ENCODE results near the gene SNX10. TPM values are rescaled to one million over a fixed set of nuclear protein-coding genes. Genes with fewer than 3 reads are reported as not detected.
"Not testable (repeated sequence)": the region's sequence is repeated elsewhere in the genome, so short reads cannot be mapped to it uniquely, and the experiment has no call there.

SNX10 gene
- total RNA-seq, 2 experiments from 2014 or later = 43.1 to 44.1 TPM

- CTCF ChIA-PET = interaction anchor here (0.8 to 1.3 kb wide), 4 partner anchors 12 to 388 kb away, joined by 3 to 5 read pairs (median 3); no protein-coding TSS in a partner anchor
- POLR2A ChIA-PET = interaction anchor here (0.9 kb wide), 1 partner anchor 13 kb away, joined by 3 read pairs; no protein-coding TSS in a partner anchor
- no peak overlapping the region for H3K4me3 Mint-ChIP-seq
- H3K27me3 Mint-ChIP-seq = peaks cover 3% of the 10 kb centered on the region
- peak overlapping the region; percentile 20 for H3K27ac Mint-ChIP-seq
- H3K9me3 Mint-ChIP-seq = no peaks in the 10 kb centered on the region
- intact Hi-C loops (cut with micrococcal nuclease) = no loop called here
- DNase-seq = no peak
- no peaks in the 10 kb centered on the region for H3K36me3 Mint-ChIP-seq
- H3K4me1 Mint-ChIP-seq (ENCODE audit: low read depth) = peaks cover 24% of the 10 kb centered on the region
Measured at GRCh38 chr7:26280723-26281122, 10.9 kb upstream of the SNX10 start.

DNA sequence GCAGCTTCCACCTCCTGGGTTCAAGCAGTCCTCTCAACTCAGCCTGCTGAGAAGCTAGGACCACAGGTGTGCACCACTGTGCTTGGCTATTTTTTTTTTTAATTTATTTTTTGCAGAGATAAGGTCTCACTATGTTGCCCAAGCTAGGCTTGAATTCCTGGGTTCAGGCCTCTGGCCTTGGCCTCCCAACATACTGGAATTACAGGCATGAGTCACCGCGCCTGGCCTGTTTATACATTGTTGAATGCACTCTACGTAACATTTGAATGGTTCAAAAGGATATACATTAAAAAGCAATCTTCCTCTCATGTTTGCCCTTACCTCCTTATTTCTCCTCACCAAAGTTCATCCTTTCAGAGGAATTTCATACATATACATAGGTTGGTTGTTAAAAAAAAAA lies 7.2 kb upstream of the SNX10 start:
- peaks cover 15% of the 10 kb centered on the region for H3K4me1 Mint-ChIP-seq (ENCODE audit: low read depth)
- ChIA-PET CTCF (interaction anchor here (0.7 to 2.1 kb wide), 10 partner anchors 64 to 1997 kb away, joined by 3 to 11 read pairs (median 4); no protein-coding TSS in a partner anchor), POLR2A (interaction anchor here (1.1 kb wide), 1 partner anchor 10 kb away, joined by 3 read pairs; no protein-coding TSS in a partner anchor)
- no peak overlapping the region for H3K4me3 Mint-ChIP-seq
- no peaks in the 10 kb centered on the region for H3K36me3 Mint-ChIP-seq
- no peaks in the 10 kb centered on the region for H3K9me3 Mint-ChIP-seq
- intact Hi-C loops (cut with micrococcal nuclease) = loop anchor here (2.0 kb wide), 1 partner anchor 392 kb away; no protein-coding TSS in a partner anchor
- DNase-seq = no peak
- H3K27me3 Mint-ChIP-seq = no peaks in the 10 kb centered on the region
- no peak overlapping the region for H3K27ac Mint-ChIP-seq

DNA sequence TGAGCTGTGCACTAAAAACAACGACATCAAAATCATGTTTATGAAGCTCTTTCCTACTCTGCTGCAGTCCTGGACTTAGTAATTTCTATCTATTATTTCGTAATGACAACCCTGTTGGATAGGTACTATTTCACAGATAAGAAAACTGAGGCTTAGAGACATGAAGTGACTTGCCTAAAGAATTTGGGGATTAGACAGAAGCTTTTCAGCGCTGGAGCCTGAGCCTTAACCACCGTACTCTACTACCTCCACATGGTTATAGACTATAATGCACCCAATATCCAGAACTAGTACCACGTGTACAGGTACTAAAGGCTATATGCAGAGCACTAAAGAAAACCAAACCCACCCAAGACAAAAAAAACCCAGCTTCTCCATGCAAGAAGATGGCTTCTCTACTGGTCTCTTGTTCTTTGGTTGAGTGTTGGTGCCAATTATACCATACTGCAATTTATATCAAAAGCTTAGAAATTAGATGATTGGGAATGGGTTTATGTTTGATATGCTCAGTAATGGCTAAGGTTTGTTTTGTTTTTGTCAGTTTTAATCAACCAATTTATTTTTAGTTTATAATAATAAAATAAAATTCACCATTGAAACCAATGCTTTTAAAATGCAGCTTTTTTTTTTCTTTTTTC lies 6.5 kb upstream of the SNX10 start:
- POLR2A ChIA-PET = interaction anchor here (0.8 to 1.1 kb wide), 3 partner anchors 9 to 218 kb away, joined by 3 read pairs; partner anchors contain the start of gene CBX3
- intact Hi-C loops (cut with micrococcal nuclease) = loop anchor here (1.0 to 2.0 kb wide), 2 partner anchors 194 to 392 kb away; no protein-coding TSS in a partner anchor
- H3K4me1 Mint-ChIP-seq (ENCODE audit: low read depth) = peaks cover 10% of the 10 kb centered on the region
- H3K4me3 Mint-ChIP-seq = no peak overlapping the region
- no peaks in the 10 kb centered on the region for H3K9me3 Mint-ChIP-seq
- CTCF ChIA-PET = interaction anchor here (0.6 to 2.1 kb wide), 14 partner anchors 63 to 1998 kb away, joined by 3 to 11 read pairs (median 4); partner anchors contain the start of gene NFE2L3
- no peaks in the 10 kb centered on the region for H3K27me3 Mint-ChIP-seq
- H3K27ac Mint-ChIP-seq = no peak overlapping the region
- no peaks in the 10 kb centered on the region for H3K36me3 Mint-ChIP-seq
- DNase-seq = peak; percentile 25

GRCh38 chr7:26286157-26286556 lies 5.5 kb upstream of the SNX10 start:
- Mint-ChIP-seq H3K27me3 (no peaks in the 10 kb centered on the region), H3K36me3 (no peaks in the 10 kb centered on the region), H3K4me1 (ENCODE audit: low read depth) (no peaks in the 10 kb centered on the region), H3K9me3 (no peaks in the 10 kb centered on the region), H3K4me3 (no peak overlapping the region), H3K27ac (no peak overlapping the region)
- POLR2A ChIA-PET = no interaction called here
- no peak for DNase-seq
- CTCF ChIA-PET = interaction anchor here (0.9 to 2.1 kb wide), 2 partner anchors 196 to 389 kb away, joined by 3 to 8 read pairs; no protein-coding TSS in a partner anchor
- intact Hi-C loops (cut with micrococcal nuclease) = no loop called here

DNA sequence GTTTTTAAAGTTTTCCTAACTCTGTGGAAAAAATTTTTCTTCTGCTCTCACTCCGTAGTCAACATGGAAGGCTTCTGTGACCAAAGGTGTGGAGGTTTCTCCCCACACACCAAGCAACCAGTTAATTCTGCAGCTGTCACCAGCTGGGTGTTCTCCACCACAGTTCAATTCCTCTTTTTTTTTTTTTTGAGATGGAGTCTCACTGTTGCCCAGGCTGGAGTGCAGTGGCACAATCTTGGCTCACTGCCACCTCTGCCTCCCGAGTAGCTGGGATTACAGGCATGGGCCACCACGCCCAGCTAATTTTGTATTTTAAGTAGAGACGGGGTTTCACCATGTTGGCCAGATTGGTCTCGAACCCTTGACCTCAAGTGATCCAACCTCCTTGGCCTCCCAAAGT lies 3.5 kb upstream of the SNX10 start:
- CTCF ChIA-PET = interaction anchor here (1.0 to 1.3 kb wide), 3 partner anchors 111 to 197 kb away, joined by 3 to 4 read pairs (median 4); no protein-coding TSS in a partner anchor
- intact Hi-C loops (cut with micrococcal nuclease); H3K4me1 Mint-ChIP-seq (ENCODE audit: low read depth); H3K36me3 Mint-ChIP-seq; H3K4me3 Mint-ChIP-seq; H3K9me3 Mint-ChIP-seq; POLR2A ChIA-PET; H3K27me3 Mint-ChIP-seq; H3K27ac Mint-ChIP-seq; DNase-seq: not testable (repeated sequence)

DNA sequence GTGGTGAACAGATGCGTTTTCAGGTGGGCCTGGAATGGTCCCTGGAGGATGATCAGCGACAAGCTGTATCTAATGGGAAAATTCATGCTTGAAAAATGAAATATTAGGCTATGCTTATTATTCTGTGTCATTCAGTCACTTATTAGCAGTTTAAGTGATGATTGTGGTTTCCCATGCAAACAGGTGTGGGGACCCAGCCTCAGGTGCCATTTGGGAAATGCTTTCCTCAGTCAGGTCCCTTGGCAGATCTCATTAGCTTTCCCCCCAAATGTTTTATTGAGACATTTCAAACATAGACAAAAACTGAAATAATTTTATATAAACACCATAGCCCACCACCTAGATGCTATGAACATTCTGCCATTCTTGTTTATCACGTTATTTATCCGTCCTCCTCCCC lies 411 bp upstream of the SNX10 start:
- intact Hi-C loops (cut with micrococcal nuclease) = loop anchor here (5.0 to 10.0 kb wide), 4 partner anchors 339 to 864 kb away; partner anchors contain the start of genes HOXA3, HOXA7 and SKAP2
- DNase-seq = no peak
- Mint-ChIP-seq H3K36me3 (peaks cover 4% of the 10 kb centered on the region), H3K27ac (peak overlapping the region; percentile 46), H3K4me3 (peak overlapping the region; percentile 93), H3K27me3 (no peaks in the 10 kb centered on the region), H3K4me1 (ENCODE audit: low read depth) (peaks cover 28% of the 10 kb centered on the region), H3K9me3 (no peaks in the 10 kb centered on the region)
- ChIA-PET POLR2A (interaction anchor here (0.7 to 1.1 kb wide), 4 partner anchors 90 to 136 kb away, joined by 3 to 6 read pairs (median 4); partner anchors contain the start of genes CBX3 and HNRNPA2B1), CTCF (interaction anchor here (0.8 to 2.8 kb wide), 4 partner anchors 74 to 396 kb away, joined by 3 to 12 read pairs (median 4); no protein-coding TSS in a partner anchor)

- Mint-ChIP-seq H3K27ac (peak overlapping the region; percentile 90), H3K36me3 (peaks cover 4% of the 10 kb centered on the region), H3K27me3 (no peaks in the 10 kb centered on the region), H3K4me1 (ENCODE audit: low read depth) (peaks cover 28% of the 10 kb centered on the region), H3K4me3 (peak overlapping the region; percentile 93), H3K9me3 (no peaks in the 10 kb centered on the region)
- intact Hi-C loops (cut with micrococcal nuclease) = loop anchor here (2.0 to 10.0 kb wide), 5 partner anchors 72 to 862 kb away; partner anchors contain the start of genes HOXA3, HOXA7 and SKAP2
- CTCF ChIA-PET = interaction anchor here (1.1 to 2.3 kb wide), 3 partner anchors 13 to 95 kb away, joined by 3 to 8 read pairs (median 8); no protein-coding TSS in a partner anchor
- peak; percentile 20 for DNase-seq
- POLR2A ChIA-PET = interaction anchor here (1.2 to 2.7 kb wide), 4 partner anchors 92 to 101 kb away, joined by 5 to 42 read pairs (median 14); partner anchors contain the start of genes CBX3 and HNRNPA2B1
Measured at GRCh38 chr7:26292768-26293560, 1.3 kb downstream of the SNX10 start.

DNA sequence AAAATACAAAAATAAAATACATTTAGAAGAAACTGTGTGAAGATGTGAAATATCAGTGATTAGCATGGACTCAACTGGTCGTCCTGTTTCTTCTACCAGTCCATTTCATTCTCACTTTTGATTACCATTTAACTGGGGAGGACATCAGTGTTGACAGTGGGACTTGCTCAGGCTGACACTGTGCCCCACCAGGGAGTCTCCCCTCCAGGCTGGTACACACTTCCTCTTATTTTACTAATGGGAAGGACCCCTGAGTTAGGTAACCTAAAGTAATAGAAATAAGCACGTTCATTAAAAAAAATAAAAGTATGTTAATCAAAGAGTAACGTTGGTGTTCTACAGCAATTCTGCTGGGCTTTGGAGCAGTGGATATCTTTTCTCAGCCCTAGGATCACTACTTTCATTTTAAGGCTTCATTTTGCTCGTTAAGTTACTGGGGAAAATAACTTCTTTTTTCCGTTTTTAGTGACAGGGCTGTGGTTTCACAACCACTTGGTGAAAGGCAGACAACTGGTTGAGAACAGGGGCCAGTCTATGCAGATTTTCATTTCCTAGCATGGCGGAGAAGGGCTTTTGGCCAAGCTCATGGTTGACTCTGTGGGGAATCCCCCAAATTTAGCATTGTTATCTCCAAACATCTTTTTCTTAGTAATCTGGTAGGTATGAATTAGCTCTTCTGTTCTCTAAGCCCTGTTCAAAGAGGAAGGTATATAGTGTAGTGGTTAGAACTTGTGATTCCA lies 2.1 kb downstream of the SNX10 start:
- ChIA-PET CTCF (interaction anchor here (0.6 to 2.3 kb wide), 7 partner anchors 14 to 97 kb away, joined by 3 to 8 read pairs (median 3); no protein-coding TSS in a partner anchor), POLR2A (interaction anchor here (0.7 to 2.7 kb wide), 9 partner anchors 9 to 106 kb away, joined by 3 to 42 read pairs (median 5); partner anchors contain the start of genes CBX3 and HNRNPA2B1)
- Mint-ChIP-seq H3K9me3 (no peaks in the 10 kb centered on the region), H3K27me3 (no peaks in the 10 kb centered on the region), H3K4me3 (peak overlapping the region; percentile 93), H3K4me1 (ENCODE audit: low read depth) (peaks cover 28% of the 10 kb centered on the region), H3K27ac (peak overlapping the region; percentile 89), H3K36me3 (peaks cover 6% of the 10 kb centered on the region)
- intact Hi-C loops (cut with micrococcal nuclease) = loop anchor here (1.0 to 10.0 kb wide), 10 partner anchors 14 to 861 kb away; partner anchors contain the start of genes CBX3, HOXA3, HOXA7 and SKAP2
- DNase-seq = peak; percentile 84

DNA sequence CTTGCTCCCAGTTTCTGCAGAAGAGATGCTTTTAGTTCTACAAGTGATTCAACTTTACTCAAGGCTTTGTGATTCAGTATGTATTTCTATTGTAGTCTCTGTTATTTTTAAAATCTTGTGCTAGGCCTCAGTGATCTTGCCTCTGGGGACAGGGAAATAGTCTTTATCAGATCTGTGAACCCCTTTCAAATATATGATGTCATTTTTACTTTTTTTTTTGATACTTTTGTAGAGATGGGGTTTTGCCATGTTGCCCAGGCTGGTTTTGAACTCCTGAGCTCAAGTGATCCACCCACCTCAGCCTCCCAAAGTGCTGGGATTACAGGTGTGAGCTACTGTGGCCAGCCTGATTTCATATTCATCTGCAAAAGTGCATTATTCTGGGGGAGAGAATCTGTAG lies 3.4 kb downstream of the SNX10 start:
- peak overlapping the region; percentile 93 for H3K4me3 Mint-ChIP-seq
- H3K27ac Mint-ChIP-seq = peak overlapping the region; percentile 89
- CTCF ChIA-PET = interaction anchor here (0.7 to 1.2 kb wide), 2 partner anchors 70 to 107 kb away, joined by 4 read pairs; no protein-coding TSS in a partner anchor
- H3K36me3 Mint-ChIP-seq = peaks cover 10% of the 10 kb centered on the region
- POLR2A ChIA-PET = interaction anchor here (2.7 kb wide), 1 partner anchor 94 kb away, joined by 42 read pairs; the partner anchor contains the start of genes CBX3 and HNRNPA2B1
- H3K4me1 Mint-ChIP-seq (ENCODE audit: low read depth) = peaks cover 28% of the 10 kb centered on the region
- intact Hi-C loops (cut with micrococcal nuclease) = loop anchor here (2.0 to 10.0 kb wide), 4 partner anchors 204 to 860 kb away; partner anchors contain the start of genes HOXA3, HOXA7 and SKAP2
- no peak for DNase-seq
- no peaks in the 10 kb centered on the region for H3K27me3 Mint-ChIP-seq
- H3K9me3 Mint-ChIP-seq = no peaks in the 10 kb centered on the region

DNA sequence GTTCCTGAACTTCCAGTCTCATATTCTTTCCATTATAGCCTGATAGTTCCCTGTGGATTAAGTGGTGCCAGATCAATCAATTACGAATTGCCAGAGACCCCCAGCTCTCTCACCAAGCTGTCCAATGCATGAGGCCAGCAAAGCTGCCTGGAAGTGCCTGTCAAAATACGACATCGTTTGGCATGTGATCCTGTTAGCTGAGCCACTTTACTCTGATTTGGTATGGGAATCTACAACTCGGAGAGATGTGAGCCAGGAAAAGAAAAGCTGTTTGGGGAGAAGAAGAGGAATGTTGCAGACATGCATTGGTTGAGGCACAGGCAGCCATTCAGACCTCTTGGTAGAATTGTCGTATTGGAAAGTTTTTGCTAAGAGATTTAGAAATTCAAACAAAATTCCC lies 3.9 kb downstream of the SNX10 start:
- H3K27ac Mint-ChIP-seq = no peak overlapping the region
- CTCF ChIA-PET = interaction anchor here (0.7 to 1.2 kb wide), 2 partner anchors 70 to 108 kb away, joined by 4 read pairs; no protein-coding TSS in a partner anchor
- POLR2A ChIA-PET = no interaction called here
- H3K36me3 Mint-ChIP-seq = peaks cover 10% of the 10 kb centered on the region
- H3K4me1 Mint-ChIP-seq (ENCODE audit: low read depth) = peaks cover 28% of the 10 kb centered on the region
- intact Hi-C loops (cut with micrococcal nuclease) = loop anchor here (2.0 to 10.0 kb wide), 4 partner anchors 205 to 859 kb away; partner anchors contain the start of genes HOXA3, HOXA7 and SKAP2
- H3K9me3 Mint-ChIP-seq = no peaks in the 10 kb centered on the region
- no peak overlapping the region for H3K4me3 Mint-ChIP-seq
- H3K27me3 Mint-ChIP-seq = no peaks in the 10 kb centered on the region
- DNase-seq = no peak

Data from activated CD4-positive, alpha-beta memory T cell treated with anti-CD3 and anti-CD28 coated beads for 36 hours (primary cell).